HK-2 (cell line): Measurements from ENCODE around the gene UGGT1.
A peak's percentile ranks its signal among the peaks of the same experiment; 100 is the strongest.
"Not testable (repeated sequence)": the region's sequence is repeated elsewhere in the genome, so short reads cannot be mapped to it uniquely, and the experiment has no call there.

ENCODE experiments used
- DNase-seq: peaks from one replicate; pipeline ENCODE4 v3.0.0-alpha.2; 2018; ENCODE audit not compliant: unreplicated experiment

Gene UGGT1

DNA sequence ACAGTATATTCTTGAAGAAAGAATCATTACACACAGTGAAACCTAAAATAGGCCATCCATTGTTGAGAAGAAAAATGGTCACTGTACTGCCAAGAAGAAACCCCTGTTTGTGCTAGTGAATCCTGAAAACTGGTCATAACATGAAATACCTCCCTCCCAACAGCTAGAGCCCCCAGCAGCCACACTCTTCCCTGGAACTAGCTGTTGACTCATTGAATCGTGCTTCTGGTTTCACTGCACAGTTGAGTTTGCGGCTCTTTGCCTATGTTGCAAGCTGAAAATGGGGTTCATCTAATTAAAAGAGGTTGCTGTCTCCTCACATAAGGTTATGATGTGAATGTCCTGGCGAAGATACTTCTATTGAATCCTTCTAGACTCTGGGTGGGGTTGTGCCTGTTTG is 86.3 kb downstream of the UGGT1 start:
- DNase-seq, result no peak

DNA sequence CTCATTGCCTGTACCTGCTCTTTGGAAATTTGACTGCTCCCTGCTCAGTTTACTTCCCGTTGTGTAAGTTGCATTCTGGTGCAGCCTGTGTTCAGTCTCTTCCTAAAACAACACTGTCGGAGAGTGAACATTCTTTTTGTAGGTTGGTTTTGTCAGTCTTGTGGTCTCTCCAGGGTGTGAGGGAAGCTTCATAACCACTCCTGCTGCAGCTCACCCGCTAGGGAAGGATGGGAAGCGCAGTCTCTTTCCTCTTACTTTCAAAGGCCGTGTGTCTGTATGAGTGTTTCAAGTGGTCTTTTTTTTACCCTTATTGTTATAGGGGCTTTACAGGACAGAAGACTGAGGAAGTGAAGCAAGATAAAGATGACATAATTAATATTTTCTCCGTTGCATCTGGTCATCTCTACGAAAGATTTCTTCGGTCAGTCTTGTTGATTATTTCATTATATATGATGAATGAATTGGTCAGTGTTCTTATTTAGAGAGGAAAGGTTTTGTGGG is 87.2 kb downstream of the UGGT1 start:
- no peak for DNase-seq

DNA sequence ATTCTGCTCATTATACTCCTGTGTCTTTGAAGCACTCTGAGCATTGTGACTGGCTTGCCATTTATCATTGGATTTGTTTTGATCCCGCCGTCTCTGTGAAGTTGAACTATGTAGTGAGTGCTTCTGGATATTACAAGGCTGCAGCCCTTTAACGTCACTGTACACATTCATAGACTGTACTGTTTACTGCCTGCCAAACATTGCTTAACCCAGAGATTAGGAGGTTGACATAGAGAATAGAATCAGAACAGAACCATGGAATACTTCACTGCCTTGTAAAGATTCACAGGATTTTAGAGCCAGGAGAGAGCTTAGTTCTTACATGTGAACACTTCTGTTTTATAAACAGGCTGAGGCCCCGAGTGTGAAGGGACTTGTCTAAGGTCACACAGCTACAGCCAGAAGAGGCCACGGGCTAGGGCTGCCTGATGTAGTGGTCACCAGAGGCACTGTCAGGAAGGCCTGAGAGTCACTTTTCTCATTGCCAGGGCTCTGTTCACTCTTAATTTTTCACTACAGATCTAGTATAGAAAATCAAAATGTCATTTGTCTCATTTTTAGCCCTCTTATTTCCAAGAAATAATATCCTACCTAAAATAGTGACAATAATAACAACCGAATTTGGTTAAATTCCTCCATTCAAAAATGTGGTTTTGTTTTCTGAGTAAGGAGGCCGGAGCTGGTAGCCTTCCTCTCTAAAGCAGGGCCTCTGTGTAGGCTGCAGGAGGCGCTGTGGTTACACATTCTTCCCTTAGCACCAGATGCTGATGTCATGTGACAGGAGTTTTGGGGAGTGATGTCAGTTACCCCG is 87.9 kb downstream of the UGGT1 start:
- DNase-seq, result peak; percentile 26

DNA sequence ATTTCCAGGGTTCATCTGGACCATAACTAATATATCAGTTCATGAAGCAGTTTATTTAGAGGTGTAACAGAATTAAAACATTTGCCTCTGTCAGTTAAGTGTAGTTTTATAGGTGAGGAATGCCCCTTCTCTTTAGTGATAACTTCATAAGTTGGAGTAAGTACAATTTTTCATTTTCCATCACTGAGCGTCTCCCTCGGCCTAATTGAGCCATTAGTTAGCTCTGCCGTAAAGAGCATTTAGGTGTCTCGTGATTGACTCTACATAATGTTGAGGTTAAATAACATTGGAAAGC is 88.4 kb downstream of the UGGT1 start:
- no peak for DNase-seq

DNA sequence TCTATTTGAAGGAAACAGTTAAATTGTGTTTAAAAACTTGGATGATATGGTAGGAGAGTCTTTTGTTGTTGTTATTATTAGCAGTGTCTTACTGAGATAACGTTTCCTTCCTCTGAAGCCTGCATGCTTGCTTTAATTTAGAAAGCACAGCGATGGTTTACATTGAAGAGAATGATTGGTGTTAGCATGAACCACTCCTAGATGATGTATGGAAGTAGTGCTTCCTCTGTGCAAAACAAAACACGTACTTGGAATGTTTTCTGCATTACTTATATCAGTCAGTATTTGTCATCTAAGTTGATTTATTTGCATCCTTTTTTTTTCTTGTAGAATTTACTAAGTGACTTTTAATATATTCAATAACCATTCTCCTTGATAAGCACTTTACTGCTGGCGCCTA is 89.0 kb downstream of the UGGT1 start:
- DNase-seq, result no peak

DNA sequence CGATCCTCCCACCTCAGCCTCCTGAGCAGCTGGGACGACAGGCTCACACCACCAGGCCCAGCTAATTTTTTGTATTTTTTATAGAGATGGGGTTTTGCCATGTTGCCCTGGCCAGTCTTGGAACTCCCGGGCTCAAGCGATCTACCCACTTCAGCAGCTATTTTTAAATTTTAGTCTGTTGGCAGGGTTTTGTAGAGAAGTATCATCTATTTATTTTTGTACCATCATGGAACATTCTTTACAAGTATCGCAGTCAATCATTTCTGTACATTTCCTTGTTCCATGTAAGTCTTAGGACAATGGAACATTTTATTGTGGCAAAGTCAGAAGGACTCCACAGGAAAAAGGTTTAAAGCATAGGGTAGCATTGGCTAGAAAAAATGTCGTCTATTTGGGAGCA is 94.6 kb downstream of the UGGT1 start:
- DNase-seq, result no peak

DNA sequence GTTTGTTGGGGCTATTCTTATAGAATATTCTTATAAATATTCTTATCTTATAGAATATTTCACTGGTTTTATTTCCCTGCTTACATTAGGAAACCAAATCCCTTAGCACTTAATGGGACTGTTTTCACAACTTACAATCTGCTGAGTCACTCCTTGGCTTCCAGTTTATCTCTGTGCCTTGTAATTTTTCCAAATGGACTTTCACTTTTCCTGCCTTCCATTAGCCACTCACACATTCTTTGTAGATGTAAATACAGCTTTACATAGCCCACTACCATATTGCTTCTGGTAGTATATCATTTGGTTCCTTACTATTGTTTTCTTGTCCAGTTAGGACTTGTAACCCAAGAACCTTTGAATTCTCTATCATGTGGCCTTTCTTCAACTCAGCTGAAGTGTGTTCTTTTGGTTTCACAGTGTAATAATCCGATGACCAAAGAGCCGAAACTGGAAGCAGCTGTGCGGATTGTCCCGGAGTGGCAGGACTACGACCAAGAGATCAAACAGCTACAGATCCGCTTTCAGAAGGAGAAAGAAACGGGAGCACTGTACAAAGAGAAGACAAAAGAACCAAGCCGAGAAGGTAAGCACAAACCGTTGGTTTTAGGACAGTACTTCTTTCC is 96.1 kb downstream of the UGGT1 start:
- no peak for DNase-seq

DNA sequence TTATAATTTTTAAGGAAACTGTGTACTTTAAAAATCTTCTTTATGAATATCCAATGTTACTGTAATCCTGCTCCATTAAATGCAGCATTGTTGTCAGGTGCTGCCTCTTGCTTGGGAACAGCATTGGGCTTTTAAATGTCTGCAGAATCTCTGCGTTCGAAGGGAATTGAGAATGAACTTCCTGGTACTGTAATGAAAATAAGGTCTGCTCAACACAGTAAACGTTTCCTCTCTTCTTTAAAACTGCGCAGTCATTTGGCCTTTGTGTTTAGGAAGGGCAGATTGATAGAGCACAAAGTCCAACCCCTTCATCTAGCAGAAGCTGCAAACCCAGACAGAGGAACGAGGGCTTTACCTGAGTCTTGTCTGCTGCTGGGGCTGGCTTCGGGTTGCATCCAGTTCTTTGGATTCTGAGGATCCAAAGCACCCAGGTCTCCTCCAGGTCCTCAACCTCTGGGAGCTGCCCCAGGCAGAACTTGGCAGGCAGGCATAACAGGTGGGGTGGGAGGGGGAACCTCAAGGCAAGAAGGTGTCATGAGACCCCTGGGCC is 104.5 kb downstream of the UGGT1 start:
- DNase-seq, result no peak

DNA sequence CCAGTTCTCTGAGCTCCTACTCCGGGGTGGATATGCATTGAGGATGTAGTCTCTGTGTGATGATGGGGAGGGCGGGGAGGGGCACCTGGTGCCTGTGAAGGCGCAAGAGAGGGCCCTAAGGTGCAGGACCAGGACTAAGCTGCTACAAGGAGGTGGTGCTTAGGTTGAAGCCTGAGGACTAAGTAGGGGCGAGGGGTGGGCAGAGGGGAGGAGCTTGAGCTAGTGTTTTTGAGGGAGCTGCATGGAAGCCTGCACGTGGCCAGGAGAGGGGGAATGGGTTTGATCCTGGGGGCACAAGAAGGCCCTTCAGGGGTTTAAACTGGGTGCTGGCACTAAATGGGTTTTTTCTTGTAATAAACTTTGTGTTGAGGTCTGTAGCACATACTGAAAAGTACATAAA is 105.0 kb downstream of the UGGT1 start:
- DNase-seq, result no peak

DNA sequence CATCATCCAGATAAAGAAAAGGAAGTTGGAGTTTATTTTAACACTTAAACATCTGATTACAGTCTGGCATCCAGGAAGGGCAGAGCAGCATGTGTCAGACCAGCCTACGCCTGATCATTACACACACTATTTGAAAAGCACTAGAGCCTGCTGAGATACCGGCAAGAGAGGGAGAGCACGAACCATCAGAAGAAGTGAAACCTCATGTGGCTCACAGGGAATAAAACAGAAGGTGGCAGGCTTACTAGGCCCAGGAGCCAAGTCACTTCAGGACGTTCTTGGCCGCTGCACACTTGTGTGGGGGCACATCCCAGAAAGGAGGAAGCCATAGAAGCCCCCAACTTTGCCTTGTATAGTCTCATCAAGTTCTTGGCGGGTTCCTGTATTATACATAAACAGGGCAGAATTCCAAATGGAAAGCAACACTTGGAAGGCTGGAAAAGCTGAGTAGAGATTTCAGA is 105.5 kb downstream of the UGGT1 start:
- DNase-seq, result no peak

DNA sequence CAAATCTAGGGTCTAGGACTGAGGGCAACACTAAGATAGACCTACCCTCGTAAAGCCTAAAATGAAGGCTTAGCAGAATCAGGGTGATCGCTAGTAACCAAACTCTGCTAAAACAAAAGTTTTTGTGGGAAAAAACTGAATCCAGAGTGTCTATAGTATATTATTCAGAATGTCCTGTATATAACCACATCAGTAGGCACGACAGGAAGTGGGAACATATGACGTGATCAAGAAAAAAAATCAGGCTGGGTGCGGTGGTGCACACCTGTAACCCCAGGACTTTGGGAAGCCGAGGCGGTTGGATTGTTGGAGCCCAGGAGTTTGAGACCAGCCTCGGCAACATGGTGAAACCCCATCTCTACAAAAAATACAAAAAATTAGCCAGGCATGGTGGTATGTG is 106.1 kb downstream of the UGGT1 start:
- no peak for DNase-seq

DNA sequence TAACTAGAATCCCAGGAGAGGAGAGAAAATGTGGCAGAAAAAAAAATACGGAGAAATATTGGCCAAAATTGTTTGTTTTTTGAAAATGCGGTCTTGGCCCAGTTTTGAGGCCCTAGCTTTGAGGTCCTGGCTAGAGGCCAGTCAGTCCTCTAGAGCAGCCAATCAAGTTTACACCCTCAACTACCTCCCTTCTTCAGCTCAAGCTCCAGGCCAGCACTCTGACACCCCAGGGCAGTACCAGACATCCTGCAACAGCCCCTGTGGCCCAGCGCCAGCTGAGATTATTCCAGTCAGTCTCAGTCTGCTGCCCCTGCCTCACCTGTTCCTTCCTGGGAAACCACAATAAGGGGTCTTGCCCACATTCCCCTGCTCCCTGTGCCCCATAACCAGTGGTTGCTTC is 107.7 kb downstream of the UGGT1 start:
- no peak for DNase-seq

DNA sequence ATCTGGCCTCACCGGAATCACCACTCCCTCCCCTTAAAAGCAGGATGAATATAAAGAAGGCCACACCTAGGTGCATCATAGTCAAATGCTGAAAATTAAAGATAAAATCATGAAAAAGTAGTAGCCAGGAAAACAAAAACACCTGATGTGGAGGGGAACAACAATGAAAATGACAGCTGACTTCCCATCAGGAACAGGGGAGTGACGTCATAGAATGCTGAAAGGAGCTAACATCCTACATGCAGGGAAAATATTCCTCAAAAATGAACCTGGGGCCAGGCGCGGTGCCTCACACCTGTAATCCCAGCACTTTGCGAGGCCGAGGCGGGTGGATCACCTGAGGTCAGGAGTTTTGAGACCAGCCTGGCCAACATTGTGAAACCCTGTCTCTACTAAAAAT is 108.1 kb downstream of the UGGT1 start:
- no peak for DNase-seq

DNA sequence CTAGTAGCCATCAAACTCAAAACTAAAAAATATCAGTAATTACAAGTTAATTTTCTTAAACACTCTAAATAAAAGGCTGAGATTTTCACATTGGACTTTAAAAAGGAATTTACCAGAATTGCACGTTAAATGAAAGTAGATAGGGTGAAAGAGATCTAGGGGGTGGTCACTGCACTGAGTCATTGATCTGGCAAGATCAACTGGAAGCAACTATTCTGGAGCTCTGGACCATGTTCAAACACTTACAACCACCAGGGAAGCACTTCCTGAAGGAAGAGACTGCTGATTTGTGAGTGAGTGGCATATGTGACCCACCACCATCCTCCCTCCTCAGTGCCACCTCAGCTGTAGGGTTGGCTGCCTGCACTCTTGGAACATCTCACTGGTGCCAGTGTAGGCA is 111.8 kb downstream of the UGGT1 start:
- DNase-seq, result no peak

DNA sequence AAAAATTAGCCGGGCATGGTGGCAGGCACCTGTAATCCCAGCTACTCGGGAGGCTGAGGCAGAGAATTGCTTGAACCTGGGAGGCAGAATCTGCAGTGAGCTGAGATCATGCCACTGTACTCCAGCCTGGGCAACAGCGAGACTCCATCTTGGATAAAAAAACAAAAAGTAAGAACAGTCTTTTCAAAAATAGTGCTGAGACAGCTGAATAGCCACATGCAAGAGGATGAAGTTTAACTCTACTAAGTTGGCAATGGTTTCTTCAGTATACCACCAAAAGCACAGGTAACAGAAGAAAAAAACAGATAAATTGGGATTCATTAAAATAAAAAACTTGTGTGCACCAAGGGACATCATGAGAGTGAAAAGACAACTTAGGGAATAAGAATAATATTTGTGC is 115.2 kb downstream of the UGGT1 start:
- no peak for DNase-seq

DNA sequence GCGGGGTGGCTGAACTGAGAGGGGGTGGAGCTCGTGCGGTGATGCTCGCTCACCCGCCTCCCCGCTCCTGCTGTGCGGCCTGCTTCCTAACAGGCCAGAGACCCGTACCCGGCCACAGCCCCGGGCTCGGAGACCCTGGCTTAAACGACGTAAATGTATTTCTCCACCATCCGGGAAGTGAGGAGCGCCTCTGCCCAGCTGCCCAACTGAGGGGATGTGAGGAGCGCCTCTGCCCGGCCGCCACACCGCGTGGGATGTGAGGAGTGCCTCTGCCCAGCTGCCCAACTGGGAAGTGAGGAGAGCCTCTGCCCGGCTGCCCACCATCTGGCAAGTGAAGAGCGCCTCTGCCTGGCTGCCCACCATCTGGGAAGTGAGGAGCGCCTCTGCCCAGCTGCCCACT is 117.0 kb downstream of the UGGT1 start:
- no peak for DNase-seq

DNA sequence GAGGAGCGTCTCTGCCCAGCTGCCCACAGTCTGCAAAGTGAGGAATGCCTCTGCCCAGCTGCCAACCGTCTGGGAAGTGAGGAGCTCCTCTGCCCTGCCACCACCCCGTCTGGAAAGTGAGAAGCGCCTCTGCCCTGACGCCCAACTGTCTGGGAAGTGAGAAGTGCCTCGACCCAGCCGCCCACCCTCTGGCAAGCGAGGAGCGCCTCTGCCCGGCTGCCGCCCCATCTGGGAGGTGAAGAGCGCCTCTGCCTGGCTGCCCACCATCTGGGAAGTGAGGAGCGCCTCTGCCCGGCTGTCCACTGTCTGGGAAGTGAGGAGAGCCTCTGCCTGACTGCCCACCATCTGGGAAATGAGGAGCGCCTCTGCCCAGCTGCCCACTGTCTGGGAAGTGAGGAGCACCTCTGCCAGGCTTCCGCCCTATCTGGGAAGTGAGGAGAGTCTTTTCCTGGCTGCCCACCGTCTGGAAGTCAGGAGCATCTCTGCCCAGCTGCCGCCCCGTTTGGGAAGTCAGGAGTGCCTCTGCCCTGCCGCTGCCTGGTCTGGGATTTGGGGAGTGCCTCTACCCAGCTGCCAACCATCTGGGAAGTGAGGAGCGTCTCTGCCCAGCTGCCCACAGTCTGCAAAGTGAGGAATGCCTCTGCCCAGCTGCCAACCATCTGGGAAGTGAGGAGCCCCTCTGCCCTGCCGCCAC is 117.8 kb downstream of the UGGT1 start:
- DNase-seq, result not testable (repeated sequence)

DNA sequence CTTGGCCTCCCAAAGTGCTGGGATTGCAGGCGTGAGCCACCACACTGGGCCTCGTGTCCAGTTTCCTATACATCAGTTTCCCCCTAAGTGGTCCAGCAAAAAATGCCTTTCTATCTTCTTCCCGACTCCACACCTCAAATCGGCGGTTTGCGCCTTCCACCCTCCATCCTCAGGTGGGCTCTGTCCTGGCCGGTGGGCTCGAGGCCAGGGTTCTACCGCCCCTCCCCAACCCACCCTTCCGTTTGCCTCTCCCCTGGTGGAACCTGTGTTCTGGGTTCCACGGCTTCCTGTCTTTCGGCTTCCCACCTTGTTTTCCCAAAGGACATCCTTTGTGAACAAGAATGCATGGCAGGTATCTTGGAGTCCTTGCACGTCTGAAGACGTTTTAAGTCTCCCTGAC is 123.3 kb downstream of the UGGT1 start:
- no peak for DNase-seq

DNA sequence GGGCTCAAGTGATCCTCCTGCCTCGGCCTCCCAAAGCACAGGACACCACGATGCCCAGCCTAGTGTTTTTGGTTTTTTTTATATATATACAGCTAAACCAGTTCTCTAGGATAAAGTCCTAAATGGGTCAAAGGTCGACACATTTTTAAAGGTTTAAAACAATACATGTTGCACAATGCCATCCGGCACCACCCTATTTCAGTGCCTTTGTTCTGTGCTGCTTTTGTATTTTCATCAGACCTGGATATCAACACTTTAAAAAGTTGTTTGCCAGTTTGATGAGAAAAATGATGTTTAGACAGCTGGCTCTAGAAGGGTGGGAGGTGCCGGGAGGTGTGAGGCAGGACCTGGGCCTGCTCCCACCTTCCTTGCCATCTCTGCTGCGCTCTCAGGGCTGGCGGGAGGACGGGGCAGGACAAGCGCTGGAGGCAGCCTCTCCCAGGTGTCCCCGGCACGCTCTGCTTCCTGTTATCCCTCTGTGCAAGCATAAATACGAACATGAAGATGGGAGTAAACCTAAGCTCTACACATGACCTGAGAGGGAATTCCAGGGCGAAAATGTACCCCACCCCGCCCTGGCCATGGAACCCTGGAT is 124.0 kb downstream of the UGGT1 start:
- DNase-seq, result no peak

DNA sequence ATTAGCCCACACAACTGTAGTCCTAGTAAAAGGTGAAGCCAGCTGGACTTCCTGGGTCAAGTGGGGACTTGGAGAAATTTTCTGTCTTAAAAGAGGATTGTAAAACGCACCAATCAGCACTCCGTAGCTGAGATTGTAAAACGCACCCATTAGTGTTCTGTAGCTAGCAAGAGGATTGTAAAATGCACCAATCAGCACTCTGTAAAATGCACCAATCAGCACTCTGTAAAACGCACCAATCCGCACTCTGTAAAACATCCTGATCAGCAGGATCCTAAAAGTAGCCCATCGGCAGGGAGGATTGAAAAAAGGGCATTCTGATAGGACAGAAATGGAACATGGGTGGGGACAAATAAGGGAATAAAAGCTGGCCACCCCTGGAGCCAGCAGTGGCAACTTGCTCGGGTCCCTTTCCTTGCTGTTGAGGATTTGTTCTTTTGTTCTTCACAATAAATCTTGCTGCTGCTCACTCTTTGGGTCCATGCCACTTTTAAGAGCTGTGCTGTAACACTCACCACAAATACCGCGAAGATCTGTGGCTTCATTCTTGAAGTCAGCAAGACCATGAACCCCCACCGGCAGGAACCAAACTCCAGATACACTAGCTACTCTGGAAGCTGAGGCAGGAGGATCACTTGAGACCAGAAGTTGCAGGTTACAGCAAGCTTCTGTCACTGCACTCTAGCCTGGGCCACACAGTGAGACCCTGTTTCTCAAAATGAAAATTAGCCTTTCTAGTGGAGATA is 125.1 kb downstream of the UGGT1 start:
- no peak for DNase-seq

DNA sequence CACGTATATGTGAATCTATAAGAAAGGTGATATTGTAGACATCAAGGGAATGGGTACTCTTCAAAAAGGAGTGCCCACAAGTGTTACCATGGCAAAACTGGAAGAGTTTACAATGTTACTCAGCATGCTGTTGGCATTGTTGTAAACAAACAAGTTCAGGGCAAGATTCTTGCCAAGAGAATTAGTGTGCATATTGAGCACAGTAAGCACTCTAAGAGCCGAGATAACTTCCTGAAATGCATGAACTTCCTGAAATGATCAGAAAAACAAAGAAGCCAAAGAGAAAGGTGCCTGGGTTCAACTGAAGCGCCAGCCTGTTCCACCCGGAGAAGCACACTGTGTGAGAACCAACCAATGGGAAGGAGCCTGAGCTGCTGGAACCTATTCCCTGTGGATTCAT is 126.7 kb downstream of the UGGT1 start:
- DNase-seq, result no peak

DNA sequence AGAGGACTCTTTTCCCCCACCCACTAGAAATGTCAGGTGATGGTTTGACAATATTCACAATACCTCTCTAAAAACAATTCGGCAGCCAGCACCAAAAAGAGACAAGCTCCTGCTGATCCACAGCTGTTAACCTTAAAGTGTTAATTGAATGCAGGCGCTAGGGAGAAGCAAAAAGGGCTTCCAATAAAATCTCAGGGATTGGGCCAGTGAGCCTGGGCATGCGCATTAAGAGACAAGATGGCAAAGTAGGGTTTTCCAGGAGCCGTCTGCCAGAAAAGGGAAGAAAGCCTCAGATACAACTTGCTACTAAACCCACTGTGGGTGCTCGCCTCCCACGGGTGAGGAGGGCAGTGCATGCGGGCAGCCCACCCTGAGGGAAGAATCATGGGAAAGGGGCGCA is 128.9 kb downstream of the UGGT1 start:
- DNase-seq, result no peak
